ENCODE results near the gene EDAR.

The EDAR gene

DNA sequence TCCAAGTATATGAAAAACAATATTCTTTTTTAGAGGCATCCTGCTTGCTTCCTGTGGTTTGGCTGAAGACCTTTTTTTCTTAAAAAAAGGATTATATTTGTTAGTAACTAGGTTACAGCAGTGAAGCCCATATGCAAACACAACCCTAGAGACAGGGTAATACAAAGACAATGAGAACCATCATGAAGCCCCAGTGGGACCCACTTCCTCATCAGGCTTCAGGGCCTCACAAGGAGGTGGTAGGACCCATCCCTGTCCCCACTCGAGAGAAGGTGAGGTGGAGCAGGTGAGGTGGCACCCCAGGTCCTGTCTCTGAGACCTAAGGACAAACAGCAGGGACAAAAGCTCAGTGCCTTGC is 80.3 kb downstream of the EDAR start:
- no peak for DNase-seq (ENCODE audit: low read depth in 2 of 2)

DNA sequence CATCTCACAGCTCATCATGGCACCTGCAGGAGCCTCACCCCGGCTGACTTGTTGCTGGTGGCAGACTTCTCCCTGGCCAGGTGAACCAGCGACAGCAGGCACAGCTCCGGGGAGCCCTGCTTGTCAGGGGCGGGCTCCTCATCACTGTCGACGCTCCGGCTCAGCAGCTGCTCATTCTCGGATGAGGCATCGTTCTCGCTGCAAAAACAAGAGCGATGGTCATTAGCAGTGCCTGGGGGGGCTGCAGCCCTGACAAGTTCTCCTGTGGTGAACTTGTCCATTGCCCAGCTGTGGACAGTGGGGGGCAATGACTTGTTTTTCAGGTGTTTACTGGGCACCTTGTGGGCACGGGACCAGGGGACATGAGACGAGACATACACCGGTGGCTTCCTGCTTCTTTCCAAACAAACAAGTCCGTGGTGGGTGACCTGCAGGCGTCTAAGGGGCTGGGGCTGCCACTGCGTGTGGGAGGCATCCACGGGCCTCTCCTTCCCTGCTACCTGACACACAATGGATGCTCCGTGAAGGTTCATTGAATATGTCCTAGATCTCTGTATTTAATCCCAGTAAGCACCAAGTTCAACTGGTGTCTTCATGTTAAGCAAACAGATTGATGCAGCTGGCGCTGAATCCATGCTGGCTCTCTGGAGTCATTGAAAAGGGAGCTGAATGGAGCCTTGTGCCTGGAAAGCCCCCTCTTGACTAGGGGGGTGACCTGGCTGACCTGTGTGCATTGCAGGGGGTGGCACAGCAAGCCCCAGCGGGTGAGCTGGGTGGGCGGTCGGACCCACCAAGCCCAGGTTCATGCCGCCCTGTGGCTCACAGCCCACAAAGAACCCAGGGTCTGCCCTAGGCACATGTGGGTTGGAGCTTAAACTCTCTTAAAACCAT is 81.0 kb downstream of the EDAR start:
- DNase-seq (ENCODE audit: low read depth in 2 of 2), result no peak

DNA sequence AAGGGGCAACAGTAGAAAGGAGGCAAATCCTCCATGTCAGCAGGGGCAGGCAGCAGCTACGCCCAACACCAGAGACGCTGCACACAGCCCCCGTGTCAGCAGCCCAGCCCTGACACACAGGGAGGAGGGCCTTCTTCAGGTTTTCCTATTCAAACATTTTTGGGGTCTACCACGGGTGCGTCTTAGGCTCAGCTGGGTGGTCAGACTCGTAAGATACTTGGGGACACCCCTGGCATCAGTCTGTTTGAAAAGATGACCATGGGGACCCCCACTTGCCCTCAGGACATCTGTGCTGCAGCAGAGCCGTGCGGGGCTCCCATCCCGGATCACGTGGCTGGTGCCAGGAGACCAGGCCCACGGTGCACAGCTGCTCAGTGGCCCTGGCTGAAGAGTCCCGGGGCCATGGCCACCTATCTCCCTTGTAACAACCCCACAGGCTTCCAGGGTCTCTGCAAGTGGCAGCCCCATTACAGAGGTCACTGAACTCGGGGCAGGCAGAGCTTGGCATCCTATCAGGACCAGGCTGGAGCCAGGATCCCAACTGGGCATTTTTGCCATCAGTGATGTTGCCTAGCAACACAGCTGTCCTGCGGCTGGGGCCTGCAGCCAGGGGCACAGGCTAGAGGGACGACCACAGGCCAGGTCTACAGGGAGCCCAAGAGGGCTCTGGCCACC is 82.5 kb downstream of the EDAR start:
- no peak for DNase-seq (ENCODE audit: low read depth in 2 of 2)

DNA sequence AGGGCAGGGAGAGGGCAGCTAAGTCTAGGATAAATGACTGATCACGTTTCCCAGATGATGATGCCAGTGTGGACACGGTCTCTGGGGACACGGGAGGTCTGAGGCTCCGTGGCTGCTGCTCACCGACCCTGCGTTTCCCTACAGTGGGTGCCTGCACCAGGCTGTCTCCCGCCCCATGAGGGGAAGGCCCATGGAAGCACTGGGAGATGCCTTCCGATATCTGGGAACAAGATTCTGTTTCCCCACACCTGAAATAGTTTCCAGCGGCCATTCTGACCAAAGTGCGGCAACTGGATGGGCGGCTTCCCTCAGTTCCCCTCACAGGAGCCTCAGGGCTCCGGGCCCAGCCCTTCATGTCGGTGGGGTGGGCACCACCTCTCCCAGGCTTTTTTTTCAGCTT is 83.1 kb downstream of the EDAR start:
- DNase-seq (ENCODE audit: low read depth in 2 of 2), result no peak

DNA sequence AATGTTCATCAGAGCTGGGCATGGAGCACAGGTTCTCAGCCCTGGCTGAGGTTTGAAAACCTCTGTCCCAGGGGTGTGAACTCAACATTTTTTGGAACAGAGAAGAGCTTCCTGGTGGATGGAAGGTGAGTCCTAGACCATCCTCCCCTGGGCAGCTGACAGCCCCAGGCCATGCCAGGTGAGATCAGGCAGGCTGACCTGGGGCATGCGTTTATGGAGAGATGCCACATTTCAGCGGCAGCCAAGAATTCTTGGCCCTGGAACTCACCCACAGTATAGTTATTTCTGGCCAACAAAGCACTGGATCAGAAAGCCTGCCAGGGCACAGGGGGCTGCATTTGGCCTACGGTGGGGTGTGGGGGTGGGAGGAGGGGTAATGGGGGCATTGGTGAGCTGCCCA is 83.8 kb downstream of the EDAR start:
- DNase-seq (ENCODE audit: low read depth in 2 of 2), result no peak

DNA sequence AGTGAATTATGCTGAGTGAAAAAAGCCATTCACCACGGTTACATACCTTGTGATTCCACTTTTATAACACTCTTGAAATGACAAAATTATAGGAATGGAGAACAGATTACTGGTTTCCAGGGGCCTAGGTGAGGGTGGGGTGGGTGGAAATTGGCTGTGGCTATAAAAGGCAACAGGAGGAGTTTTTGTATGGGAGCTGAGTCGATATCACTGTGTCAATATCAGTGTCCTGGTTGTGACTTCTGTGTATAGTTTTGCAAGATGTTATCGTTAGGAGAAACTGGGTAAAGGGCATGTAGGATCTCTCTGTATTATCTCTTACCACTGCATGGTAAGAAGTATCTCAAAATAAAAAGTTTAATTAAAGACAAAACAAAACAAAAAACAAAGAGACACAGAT is 84.3 kb downstream of the EDAR start:
- DNase-seq (ENCODE audit: low read depth in 2 of 2), result no peak

DNA sequence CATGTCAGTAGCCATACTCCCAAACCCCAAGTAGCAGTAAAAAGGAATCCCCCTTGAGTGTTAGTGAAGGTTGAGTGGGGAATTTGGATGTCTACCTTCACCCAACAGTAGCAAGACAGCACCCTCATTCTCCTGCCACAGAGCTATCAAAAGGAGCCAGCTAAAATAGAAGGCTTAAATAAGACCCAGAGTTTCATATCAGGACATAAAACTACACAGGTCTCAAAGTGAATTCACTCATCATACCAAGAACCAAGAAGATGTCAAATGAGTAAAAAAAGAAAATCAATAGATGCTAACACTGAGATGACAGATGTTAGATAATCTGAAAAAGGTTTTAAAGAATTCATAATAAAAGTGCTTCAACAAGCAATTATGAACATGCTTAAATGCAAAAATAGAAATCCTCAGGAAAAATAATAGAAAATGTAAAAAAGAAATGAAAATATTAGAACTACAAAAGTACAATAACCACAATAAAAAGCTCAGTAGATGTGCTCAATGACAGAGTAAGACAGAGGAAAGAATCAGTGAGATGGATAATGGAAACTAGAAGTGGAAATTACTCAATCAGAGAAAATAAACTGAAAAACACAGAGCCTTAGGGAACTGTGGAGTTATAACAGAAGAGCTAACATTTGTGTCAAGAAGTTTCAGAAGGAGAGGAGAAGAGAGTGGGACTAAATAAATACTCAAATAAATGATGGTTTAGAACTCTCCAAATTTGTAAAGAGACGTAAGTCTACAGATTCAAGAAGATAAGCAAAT is 90.5 kb downstream of the EDAR start:
- DNase-seq (ENCODE audit: low read depth in 2 of 2), result no peak

DNA sequence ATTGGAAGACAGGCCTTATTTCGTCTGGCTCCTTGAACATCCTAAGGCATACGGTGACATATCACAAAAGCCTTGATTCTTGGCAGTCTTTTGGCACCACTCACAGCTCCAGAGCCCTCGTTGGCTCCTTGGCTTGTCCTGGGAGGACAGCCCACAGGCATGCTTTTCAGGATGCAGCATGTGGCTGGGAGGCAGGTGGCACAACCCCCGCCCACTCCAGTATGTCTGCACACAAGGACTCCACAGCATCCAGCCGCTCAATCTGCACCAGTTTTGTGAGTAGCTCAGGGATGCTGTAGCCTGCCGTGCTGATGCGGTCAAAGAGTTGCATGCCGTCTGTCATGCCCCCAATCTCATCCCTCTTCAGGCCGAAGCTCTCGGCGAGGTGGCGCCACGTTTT is 92.3 kb downstream of the EDAR start:
- no peak for DNase-seq (ENCODE audit: low read depth in 2 of 2)

DNA sequence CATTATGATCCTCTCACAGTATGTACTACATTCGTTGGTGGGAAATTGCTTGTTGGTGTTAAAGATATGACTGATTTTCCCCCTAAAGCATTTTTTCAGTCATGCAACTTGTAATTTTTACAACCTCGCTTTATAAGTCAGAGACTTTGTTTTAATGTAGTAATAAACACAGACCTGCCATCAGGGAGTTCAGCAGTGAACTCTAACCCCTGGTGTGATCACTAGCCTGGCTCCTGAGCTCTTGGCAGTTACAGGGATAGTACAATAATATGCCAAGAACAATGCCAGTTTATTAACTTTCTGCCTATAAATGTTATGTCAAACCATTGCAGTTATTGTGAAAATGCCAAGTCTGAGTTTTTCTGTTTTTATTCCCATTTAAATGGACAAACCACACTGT is 93.8 kb downstream of the EDAR start:
- DNase-seq (ENCODE audit: low read depth in 2 of 2), result no peak

DNA sequence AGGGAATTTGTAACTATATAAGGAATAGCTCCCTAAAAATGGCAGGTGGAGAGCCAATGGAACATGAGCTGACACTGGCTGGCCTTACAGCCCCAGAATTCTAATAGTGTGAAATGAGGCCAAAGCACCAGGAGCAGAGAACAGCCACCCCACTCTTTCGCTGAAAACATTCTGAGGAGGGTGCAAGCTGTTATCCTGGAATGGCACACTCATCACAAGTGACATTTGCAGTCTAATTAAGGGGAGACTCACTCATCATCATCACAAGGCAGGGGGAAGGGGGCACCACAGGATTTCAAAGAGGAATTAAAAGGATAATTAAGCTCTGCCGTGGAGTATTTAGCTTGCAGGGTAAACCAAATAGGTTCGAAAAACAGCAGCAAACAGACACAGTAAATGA is 94.3 kb downstream of the EDAR start:
- no peak for DNase-seq (ENCODE audit: low read depth in 2 of 2)

DNA sequence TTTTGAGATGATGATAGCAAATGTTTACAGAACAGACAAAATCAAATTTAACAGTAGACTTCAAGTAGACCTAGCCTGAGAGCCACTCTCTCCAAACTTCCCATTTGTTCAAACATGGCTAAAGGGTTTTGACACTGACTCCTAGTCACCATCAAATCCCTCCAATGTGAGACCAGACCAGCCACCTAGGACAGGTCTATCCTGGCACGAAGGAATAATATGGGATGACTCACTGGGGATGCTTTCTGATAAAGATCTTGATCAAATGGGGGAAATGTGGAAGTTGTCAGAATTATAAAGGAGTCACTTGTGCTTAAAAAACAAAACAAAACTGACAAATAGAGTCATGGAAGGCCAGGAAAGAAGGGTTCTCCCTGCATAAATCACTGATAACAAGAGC is 95.7 kb downstream of the EDAR start:
- no peak for DNase-seq (ENCODE audit: low read depth in 2 of 2)

DNA sequence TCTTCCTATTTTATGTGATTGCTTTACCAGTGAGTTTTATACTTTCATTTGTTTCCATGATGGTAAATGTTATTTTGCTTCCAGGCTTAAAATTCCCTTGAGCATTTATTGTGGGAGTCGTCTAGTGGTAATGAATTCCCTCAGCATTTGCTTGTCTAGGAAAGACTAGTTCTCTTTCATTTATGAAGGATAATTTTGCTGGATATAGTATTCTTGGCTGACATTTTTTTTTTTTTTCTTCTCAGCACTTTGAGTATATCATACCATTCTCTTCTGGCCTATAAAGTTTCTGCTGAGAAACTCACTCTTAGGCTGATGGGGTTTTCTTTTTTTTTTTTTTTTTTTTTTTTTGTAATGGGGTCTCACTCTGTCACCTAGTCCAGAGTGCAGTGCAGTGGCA is 99.1 kb downstream of the EDAR start:
- DNase-seq (ENCODE audit: low read depth in 2 of 2), result no peak

DNA sequence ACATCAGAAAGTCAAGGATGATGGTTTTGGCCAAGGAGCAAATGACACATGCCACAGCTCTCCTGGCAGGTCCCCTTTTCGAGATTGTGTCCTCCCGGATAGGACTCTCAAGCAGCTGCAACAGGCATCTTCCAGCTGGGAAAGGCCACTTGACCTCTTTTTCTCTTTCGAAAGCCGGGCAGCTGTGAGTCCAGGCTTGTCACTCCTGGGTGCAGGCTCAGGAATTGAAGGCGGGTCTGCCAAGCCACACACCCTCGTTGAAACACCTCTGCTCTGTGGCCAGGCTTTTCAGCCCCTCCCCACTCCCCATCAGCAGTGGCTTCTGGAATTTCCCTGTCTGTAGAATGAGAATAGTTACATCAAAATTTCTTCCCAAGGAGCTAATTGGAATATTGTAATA is 104.4 kb downstream of the EDAR start:
- DNase-seq (ENCODE audit: low read depth in 2 of 2), result no peak

DNA sequence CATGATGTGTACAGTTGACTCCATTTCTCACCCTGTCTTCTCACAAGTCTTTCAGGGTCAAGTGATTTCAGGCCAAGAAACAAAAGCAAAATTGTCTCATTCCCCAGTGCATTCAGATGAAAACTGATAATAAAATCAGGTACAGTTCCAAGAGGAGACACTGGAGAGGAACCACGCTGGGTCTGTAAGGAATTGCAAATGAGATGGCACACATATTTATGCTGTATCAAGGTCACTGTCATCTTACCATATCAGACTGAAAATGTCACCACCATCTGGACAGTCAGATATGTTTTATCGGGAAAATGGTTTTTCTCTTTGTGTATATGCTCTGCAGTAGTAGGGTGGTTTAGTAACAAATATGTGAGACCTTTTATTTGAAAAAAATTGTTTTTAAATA is 110.7 kb downstream of the EDAR start:
- DNase-seq (ENCODE audit: low read depth in 2 of 2), result no peak

DNA sequence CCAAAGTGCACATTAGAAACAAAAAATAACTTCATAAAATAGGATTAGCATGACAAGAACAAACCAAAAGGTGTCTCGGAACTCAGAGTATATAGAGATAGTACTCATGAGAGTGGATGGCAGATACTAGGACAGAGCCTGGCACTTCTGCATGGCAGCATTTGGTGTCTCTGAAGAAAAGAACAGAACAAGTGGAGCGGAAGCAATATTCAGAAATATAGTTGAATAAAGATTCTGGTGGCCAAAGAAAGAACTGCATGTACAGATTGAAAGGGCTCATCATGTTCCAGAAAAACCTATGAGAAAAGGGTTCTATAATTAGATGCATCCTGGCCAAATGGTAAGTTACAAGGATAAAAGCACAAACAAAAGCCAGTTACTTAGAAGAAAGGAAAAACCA is 111.5 kb downstream of the EDAR start:
- no peak for DNase-seq (ENCODE audit: low read depth in 2 of 2)

DNA sequence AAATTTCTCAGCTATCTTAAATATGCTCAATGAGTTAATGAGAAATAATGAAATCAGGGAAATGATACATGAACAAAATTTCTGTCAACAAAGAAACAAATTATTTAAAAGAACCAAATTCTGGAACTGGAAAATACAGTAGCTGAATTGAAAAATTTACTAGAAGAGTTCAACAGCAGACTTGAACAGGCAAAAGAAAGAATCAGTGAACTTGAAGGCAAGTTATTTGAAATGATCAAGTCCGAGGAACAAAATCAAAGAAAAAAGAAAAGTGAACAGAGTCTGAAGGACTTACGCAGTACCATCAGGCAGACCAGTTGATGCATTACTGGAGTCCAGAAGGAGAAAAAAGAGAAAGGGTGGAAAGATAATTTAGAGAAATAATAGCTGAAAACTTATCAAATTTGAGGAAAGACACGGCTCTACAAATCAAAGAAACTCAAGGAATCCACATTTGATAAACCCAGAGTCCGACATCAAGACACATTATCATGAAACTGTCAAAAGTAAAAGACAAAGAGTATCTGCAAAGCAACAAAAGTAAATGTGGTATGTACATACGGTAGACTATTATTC is 118.9 kb downstream of the EDAR start:
- no peak for DNase-seq (ENCODE audit: low read depth in 2 of 2)

DNA sequence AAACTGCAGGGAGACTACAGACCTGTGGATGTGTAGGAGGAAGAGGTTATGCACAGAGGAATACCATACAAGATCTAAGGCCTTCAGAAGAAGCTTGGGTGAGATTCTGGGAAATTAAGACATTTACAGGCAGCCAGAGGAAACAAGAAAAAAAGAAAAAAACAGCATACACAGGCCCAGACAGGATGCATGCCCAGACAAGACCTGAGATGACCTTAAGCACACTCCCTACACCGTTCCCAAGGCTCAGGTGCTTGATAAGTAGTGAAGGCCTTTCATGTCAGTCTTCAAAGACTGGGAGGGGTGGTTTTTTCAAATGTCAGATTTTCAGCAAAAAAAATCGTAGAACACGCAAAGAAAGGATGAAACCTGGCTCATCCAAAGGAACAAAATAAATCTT is 119.5 kb downstream of the EDAR start:
- no peak for DNase-seq (ENCODE audit: low read depth in 2 of 2)

DNA sequence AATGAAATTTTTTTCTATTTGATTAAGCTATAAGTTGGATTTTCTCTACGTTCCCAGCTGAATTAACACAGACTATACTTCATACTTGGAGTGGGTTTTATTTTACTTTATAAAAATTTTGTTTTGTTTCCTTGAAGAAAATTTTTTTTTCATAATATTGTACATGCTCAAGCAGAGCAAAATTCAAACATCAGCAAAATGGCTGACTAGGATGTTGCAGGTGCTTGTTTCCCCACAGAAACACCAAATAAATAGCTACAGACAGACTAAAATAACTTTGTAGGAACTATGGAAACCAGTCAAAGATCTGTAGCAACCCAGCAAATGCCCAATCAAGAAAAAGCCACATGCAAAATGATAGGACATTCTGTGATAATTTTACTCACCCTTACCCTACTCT is 120.1 kb downstream of the EDAR start:
- no peak for DNase-seq (ENCODE audit: low read depth in 2 of 2)

DNA sequence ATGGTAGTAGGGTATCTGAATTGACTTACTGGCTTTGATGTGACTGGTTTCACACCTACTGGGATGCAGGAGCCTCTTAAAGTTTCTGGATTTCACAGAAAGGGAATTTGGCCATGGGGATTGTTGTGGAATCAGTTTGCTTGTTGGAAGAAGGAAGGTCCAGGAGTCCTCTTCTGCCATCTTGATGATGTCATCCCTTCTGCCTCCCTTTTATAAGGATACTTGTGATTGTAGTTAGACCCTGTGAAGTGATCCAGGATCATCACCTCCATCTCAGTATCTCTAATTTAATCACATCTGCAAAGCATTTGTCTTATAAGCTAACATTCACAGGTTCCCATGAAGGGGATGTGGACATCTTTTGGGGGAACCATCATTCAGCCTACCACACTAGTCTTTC is 123.0 kb downstream of the EDAR start:
- no peak for DNase-seq (ENCODE audit: low read depth in 2 of 2)

DNA sequence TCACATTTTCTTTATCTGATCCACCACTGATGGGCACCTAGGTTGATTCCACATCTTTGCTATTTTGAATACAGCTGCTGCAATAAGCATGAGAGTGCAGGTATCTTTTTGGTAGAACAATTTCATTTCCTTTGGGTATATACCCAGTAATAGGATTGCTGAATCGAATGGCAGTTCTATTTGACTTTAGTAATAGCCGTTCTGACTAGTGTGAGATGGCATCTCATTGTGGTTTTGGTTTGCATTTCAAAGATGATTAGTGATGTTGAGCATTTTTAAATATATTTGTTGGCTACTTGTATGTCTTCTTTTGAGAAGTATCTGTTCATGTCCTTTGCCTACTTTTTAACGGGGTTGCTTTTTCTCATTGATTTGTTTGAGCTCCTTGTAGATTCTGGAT is 130.1 kb downstream of the EDAR start:
- no peak for DNase-seq (ENCODE audit: low read depth in 2 of 2)

DNA sequence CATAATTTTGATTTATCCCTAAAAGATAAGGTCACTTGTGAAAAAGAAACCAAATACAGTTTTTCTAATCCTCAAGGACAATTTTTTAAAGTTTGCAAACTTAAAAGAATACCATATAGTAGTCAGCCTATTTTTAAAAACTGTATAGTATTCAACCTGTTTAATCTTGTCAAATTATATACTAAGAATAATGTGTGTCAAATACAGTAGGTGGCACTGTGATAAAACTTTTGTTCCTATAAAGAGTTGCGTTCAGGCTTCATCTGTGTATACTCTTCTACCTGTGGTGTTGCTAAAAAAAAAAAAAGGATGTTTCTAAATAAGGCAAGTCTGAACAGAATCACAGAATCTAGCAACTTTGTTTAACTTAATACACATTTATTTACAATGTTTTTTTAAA is 133.8 kb downstream of the EDAR start:
- no peak for DNase-seq (ENCODE audit: low read depth in 2 of 2)

DNA sequence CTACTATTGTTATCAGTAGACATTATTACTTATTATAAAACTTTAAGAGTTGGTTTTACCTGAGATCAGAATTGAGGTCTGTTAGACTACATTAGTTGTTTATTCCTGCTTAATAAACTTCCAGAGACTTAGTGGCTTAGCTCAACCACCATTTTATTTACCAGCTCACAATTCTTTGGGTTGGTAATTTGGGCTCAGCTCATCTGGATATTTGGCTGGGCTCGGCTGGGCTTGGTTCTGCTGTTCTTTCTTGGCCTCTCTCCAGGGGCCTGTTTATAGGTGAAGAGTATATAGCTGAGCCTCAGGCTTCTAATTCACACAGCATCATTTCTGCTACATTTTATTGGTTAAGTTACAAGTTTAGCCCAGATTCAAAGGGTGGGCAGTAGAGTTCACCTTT is 134.5 kb downstream of the EDAR start:
- no peak for DNase-seq (ENCODE audit: low read depth in 2 of 2)

DNA sequence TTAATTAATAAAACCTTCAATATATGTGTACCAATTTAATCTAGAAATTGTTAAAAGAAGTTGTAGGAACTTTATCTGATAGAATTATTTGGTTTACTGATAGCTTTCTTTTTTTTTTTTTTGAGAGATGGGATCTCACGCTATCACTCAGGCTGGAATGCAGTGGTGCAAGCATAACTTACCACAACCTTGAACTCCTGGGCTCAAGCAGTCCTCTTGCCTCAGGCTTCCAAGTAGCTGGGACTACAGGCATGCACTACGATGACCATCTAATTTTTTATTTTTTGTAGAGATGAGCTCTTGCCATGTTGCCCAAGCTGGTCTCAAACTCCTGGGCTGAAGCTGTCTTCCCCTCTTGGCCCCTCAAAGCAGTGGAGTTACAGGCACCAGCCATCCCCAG is 135.6 kb downstream of the EDAR start:
- DNase-seq (ENCODE audit: low read depth in 2 of 2), result no peak
